ELR (cell line): ENCODE results near the gene SLN.
"Not testable (repeated sequence)": the region's sequence is repeated elsewhere in the genome, so short reads cannot be mapped to it uniquely, and the experiment has no call there.

ENCODE experiments used
- DNase-seq: peaks from one replicate; pipeline ENCODE4 v3.0.0-alpha.2; 2015; ENCODE audit warnings: low read depth

The SLN gene

DNA sequence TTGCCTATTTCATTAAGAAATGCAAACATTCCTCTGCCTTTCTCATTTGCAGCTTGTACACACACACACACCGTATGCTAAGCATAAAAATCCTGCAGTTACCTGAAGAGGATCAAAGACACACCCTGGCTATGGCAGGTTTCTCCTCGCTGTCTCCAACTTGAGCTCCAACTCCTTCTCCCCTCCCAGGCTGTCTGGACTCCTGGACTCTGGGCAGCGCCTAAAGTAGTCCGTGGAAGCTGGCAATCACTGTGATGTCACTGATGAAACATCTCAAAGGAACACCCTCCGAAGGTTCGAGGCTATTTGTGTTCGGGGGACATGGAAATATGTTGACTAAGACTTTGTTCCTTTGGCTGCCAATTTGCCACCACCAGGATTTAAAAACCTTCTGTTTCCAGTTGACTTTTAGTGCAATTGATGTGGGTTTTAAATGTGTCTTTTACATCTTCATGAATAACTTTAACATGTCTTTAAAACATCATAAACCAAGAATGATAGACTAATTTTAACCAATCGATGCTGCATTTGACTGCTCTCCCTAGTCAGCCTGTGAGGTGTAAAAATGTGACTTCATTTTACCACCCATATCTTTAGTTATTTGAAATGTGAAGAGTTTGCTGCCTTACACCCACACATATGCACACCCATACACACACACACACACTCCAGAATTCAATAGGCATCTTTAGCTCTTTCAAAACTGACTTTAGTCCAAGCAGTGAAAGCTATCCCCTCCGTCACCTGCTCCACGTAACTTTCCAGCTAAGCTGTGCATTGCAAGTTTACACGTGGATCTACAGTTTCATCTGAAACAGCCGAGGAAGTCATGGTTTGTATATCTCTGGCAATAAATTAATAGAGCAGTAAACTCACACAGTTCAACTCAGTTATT lies at the start of gene SLN:
SLN (minus strand) TSS at position 196 of the 895 bp plus-strand sequence.
- DNase-seq = no peak

DNA sequence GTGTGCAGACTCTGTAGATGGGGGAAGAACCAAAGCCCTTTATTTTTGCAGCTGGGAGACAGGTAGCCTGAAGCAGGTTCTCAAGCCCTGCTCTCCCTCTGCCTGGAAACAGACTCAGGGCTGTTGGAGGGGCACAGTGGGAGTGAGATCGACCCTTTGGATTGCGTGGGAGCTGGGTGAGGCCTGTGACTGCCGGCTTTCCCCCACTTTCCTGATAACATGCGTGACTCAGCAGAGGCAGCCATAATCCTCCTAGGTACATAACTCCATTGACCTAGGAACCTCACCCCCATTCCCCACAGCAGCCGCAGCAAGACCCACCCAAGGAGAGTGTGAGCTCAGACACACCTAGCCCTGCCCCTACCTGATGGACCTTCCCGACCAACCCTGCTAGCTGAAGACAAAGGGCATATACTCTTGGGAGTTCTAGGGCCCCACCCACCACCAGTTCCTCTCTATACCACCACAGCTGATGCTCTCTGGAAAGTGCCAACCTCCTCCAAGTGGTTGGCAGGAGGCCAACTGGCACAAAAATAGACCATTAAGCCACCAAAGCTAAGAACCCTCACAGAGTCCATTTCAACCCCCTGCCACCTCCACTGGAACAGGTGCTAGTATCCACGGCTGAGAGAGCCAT lies 47.0 kb upstream of the SLN start:
- not testable (repeated sequence) for DNase-seq

DNA sequence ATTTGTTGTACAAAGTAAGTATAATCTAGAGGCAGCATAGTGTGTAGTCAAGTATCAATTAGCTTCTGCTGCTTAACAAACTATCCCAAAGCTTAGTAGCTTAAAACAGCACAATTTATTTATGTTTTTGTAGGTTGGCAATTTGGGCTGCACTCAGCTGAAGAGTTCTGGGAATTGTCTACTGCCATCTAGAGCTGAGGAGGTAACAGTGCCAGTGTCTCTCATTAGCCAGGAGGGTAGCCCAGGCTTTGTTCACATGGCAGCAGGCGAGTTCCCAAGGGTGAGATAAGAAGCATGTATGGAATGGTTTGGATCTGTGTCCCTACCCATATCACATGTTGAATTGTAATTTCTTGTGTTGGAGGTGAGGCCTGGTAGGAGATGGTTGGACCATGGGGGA lies 45.8 kb upstream of the SLN start:
- DNase-seq = no peak

DNA sequence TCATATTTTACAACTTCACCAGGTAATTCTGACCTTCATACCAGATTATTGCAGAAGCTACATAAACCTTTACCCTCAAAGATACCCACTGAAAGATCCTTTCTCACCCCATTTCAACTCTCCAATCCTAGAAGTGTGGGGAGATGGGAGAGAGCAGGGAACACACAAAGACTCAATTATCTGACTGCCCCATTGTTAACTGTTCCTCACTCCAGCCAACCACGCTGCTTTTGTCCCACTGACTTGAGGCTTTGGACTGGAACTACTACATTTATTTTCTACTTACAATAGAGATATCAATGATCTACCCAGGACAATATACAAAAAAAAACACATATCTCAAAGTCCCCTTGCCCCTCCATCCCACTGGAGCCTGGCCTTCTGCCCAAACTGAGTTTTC lies 44.7 kb upstream of the SLN start:
- DNase-seq = no peak

DNA sequence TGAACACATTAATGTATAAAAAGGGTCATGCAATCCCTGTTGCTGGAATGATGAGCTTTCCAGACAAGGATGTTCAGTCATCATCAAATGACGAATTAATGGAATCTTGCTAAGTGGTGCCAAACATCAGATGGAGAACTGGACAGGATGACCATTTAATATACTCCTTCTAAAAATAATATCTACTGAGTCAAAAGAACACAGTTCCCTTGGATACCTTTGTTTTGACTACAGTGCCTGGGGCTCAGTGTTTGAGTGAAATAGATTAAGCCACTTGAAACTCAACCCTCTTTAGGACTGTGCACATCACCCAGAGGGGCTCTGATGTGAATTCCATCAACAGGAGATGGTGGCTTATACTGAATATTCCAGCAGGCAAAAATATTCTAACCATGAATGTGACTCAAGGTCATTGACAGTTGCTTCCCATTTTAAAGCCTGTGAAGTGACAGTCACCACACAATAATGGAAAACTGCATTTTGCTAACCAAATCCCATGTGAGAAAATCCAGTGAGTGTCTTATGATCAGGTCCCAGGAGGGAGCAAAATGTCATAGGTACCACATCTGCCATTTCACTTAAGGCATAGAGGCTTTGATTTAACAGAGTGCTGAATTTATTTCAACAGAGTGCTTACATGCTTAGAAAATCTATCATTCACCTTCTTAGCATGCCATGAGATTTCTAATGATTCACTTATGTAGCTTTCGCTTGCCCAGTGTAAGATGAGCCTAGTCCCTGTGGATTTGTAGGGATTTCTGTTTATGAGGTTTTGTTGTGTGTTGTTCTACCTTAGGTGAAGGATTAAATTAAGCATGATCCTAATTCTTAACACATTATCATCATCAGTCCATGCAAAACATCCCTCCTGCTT lies 41.3 kb upstream of the SLN start:
- DNase-seq = no peak

DNA sequence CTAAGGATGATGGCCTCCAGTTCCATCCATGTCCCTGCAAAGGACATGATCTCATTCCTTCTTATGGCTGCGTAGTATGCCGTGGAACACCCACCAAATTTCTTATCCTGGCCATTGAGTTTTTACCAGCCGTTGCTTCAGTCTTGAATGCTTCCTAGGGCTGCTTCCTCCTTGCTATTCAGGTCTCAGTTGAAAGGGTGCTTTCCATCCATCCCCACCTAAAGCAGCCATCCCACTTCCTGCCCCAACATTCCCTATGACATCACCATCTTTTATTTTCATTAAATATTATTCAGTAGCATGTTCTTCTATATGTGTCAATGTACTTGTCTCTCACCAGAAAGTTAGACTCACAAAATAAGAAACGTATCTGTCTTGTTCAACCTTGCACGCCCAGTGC lies 40.7 kb upstream of the SLN start:
- DNase-seq = no peak

DNA sequence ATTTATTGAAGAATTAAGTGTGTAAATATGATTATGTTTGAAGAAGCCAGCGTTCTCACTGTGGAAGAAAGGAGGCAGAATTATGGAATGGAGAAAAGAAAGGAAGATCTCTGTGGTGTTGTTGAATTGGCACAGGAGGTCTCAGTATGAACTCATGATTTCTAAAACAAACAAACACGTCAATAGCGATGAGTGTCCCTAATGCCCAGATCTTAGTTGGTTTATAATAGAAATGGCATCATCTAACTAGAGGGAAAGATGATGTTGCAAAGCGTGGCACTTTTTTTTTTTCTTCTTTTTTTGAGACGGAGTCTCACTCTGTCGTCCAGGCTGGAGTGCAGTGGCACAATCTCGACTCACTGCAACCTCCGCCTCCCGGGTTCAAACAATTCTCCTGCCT lies 39.2 kb upstream of the SLN start:
- DNase-seq = no peak

DNA sequence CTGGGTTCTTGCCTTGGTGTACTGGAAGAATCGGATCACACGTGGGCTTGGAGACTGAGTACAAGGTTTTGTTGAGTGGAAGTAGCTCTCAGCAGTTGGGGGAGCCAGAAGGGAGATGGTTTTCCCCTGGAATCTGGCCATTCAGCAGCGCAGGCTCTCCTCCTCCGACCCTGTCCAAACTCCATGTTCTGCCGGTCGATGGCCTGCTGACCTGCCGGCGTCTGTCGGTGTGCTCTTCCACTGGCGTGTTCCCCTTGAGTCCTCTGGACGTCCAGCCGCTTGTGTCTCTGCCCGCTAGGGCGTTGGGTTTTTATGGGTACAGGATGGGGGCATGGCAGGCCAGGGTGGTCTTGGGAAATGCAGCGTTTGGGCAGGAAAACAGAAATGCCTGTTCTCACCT lies 38.5 kb upstream of the SLN start:
- DNase-seq = no peak

DNA sequence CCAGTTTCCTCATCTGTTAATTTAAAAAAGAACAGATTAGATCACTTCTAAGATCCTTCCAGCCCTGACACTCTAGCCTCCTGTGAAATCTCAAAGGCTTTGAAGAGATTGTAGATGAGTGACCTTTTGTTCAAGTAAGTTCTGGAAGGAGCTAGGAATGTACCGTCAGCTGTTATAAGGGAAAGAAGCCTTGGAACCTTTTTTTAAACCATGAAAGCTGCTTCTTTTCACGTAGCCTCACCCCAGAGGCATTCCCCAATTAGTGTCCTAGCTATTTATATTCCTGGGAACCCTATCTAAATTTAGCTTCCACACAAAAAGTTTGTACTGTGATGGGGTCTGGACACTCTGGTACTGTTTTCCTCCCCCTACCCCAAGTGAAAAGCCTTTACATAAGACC lies 35.8 kb upstream of the SLN start:
- DNase-seq = no peak

DNA sequence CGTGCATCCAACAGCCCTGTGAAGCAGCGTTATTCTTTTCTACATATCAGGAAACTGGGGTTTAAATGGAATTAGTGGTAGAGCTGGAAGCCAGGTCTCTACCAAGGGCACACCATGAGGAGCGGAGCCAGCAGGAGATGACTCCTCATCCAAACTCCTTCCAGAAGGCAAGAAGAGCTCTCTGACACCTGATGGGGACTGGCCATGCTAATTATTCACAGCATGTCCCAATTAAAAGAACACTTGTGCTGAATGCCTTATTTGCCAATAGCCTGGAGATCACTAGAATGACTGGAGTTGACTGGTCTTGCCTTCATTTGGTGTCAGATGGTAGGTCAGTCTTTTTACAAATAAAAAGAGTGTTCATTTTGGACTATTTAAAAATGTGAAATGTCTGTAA lies 32.9 kb upstream of the SLN start:
- no peak for DNase-seq

DNA sequence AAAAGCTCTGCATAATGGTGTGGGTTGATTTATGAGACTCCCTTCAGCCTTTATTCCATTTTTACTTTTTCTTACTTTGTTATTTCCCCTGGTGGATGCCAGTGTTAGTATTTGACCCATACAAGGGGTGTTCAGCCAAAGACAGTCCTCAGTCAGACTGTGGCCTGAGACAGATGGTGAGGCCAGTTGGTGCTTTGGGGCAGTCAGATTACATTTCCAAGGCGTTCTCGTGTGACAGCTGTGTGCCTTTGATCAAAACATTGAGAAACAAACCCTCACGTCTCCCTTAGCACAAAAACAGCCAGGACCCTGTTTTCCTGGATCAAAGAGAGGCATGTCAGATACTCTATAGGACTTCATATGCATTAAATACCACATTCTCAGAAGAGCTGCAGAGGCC lies 31.3 kb upstream of the SLN start:
- no peak for DNase-seq

DNA sequence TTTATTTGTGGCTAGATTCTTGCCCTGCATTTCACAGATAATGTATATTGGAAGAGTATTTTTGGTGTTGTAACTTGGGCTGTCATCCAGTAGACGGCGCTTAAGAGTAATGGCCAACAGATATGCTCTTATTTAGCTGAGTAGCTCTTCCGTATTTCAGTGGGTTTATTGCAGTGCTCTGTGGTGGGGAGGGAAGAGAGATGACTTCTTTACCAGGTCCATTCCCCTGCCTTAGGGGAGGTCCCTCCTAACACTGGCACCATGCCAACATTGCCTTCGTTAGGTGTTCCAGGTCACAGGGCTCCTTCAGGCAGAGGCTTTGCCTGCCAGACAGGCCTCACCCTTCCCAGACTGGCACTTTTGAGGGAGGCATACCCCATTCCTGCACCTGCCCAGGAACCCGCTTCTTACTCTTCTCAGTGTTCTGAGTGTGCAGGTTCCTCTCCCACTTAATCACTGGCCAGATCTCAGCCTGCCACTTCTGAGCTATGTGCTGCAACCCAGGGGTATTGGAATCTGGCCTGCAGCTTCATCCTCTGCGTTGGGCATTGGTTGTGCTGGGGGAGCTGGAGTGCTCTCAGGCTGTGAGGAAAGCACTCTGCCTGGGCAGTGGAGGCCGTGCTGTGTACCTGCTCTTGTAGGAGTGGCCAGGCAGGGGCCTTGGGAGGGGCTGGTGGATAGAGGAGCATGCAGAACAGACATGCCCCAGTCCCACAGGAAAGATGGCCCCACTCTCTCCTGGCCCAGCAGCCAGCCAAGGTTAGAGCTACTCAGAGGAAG lies 29.4 kb upstream of the SLN start:
- peak; percentile 50 for DNase-seq

DNA sequence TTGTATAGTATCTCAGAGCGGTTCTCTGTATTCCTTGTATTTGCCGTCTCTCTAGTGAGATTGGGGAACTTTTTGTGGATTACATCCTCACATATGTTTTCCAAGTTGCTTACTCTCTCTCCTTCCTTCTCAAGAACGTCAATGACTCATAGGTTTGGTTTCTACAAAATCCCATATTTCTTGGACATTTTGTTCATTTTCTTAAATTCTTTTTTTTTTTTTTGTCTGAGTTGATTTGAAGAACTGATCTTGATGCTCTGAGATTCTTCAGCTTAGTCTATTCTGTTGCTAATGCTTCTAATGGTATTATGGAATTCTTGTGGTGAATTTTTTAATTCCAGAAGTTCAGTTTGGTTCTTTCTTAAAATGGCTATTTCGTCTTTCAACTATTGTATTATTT lies 28.4 kb upstream of the SLN start:
- DNase-seq = peak; percentile 14

DNA sequence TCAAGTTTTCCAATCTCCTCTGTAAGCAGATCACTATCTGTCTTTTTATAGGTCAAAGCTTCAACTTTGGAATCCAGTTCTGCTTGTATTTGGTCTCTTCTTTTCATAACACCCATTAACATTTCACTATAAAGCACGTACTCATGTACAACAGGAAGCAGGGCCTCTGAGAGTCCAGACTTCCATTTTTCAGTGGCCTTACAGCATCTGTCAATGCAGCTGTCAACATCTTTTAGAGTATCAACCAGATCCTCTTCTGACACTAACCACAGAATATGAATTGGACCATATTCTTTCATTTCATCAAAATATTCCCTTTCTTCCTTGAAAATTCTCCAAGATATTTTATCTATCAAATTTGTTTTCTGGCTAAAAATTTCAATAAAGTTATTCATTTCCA lies 24.7 kb upstream of the SLN start:
- no peak for DNase-seq

DNA sequence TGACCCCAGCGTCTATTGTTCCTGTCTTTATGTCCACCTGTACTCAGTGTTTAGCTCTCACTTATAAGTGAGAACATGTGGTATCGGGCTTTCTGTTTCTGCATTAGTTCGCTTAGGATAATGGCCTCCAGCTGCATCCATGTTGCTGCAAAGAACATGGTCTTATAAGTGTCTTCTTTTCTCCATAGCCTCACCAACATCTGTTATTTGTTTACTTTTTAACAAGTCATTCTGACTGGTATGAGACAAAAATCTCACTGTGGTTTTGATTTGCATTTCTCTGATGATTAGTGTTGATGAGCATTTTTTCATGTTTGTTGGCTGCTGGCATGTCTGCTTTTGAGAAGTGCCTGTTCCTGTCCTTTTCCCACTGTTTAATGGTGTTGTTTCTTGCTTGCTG lies 21.7 kb upstream of the SLN start:
- DNase-seq = peak; percentile 8

DNA sequence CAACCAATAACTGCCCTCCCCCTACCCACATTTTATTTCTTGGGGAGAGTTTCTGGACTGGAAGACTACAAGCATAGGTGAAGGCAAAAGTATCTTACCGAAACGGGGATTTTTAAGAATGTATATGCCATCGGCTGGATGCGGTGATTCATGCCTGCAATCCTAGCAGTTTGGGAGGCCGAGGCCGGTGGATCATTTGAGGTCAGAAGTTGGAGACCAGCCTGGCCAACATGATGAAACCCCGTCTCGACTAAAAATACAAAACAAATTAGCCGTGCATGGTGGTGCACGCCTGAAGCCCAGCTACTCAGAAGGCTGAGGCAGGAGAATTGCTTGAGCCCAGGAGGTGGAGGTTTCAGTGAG lies 20.8 kb upstream of the SLN start:
- no peak for DNase-seq

DNA sequence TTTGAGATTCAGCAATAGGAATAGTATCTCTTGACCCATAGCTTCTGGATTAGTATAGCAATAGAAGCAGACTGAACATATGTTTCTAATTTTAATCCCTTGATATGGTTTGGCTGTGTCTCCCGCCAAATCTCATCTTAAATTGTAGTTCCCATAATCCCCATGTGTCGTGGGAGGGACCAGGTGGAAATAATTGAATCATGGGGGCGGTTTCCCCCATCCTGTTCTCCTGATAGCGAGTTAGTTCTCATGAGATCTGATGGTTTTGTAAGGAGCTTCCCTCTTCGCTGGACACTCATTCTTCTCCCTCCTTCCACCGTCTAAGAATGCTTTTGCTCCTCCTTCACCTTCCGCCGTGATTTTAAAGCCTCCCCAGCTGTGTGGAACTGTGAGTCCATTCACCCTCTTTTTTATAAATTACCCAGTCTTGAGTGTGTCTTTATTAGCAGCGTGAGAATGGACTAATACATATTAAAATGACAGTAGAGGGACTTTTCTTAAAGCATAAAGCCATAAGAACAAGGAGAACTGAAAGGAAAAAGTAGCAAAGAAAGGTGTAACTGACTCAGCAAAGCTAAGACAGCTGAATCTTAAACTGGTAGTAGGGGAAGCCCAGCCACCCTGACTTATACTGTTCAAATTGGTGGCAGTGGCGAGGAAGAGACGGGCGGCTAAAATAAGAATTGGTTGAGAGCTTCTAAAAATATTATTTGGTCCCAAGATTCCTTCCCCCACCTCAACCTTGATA lies 20.3 kb upstream of the SLN start:
- DNase-seq = no peak

DNA sequence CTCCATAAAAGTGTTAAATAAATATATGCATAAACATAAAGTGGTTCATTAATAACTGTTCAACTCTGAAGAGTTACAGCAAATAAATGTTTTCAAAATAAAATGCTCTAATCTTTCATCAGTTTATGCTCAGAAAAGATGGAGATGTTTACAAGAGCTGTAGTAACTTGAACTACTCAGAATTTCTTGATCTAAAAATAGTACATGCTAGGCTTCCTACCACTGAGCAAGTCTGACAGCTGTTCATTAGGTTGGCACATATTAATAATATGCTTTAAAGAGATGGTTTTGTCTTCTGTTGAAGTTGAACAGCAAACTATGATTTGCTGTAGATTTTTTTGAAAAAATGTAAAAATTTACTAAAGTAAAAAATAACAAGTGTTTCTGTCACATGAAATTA lies 10.8 kb upstream of the SLN start:
- DNase-seq = no peak

DNA sequence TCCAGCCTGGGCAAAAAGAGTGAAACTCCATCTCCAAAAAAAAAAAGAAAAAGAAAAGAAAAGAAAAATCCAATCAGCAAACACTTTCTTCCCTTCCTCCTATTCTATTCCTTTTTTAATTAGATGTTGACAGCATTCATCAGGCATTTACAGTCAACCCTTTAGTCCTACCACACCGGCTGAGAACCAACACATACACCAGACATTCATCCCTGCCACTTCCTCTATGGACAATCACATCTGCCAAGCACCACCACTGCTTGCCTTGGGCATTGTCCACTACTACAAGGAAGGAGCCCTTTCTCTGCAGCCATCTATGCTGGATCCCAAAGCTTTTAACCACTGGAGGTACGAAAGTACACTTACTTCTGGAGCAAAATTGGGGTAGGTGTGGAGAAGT lies 9.4 kb upstream of the SLN start:
- DNase-seq = no peak

DNA sequence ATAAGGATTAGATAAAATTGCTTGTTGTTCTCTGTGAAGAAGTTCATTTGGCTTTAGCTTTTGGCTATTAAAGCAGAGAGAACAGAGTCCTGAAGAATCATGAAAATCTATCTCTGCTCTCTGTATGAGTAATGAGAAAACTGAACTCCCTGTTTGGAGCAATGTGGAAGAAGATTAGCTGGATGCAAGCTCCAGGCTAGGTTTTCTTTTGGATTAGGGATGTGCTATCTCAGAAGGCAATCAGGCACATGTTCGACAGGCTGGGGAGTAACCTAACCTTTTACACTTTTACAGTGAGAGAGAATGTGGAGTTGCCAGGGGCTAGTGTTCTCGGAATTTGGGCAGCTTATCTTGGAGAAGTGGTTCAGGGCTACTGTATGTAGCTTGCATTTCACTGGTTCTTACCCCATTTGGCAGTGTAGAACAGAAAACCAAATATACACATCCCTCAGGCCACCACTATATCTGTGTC lies 8.5 kb upstream of the SLN start:
- DNase-seq = no peak
